Neural crest cell (in vitro differentiated cells): ENCODE data around the gene SAPCD2. TPM values are rescaled to one million over a fixed set of nuclear protein-coding genes. Genes with fewer than 3 reads are reported as not detected.
A peak's percentile ranks its signal among the peaks of the same experiment; 100 is the strongest.

Experiments used
- DNase-seq: peaks from one replicate; pipeline ENCODE4 v3.0.0; 2021; ENCODE audit warnings: low read depth, mixed read lengths, low spot score
- H3K27ac Mint-ChIP-seq: one replicate; pipeline ENCODE4 v1.8.0; 2021; ENCODE audit warnings: mild to moderate bottlenecking, mixed read lengths; ENCODE audit not compliant: unreplicated experiment
- H3K27me3 Mint-ChIP-seq: 2 replicates; pipeline ENCODE4 v1.8.0; 2021; ENCODE audit warnings: low read depth, mild to moderate bottlenecking, mixed read lengths
- H3K36me3 Mint-ChIP-seq: 2 replicates; pipeline ENCODE4 v1.8.0; 2021; ENCODE audit warnings: low read depth, mild to moderate bottlenecking, mixed read lengths
- H3K4me1 Mint-ChIP-seq: 2 replicates; pipeline ENCODE4 v1.8.0; 2021; ENCODE audit warnings: mixed read lengths
- H3K4me3 Mint-ChIP-seq: one replicate; pipeline ENCODE4 v1.8.0; 2021; ENCODE audit warnings: mild to moderate bottlenecking, mixed read lengths
- H3K9me3 Mint-ChIP-seq: 2 replicates; pipeline ENCODE4 v1.8.0; 2021; ENCODE audit warnings: mixed read lengths
- total RNA-seq: library from RNA; stranded (reverse); gene quantifications from 2 replicates; pipeline ENCODE4 v1.2.1, GENCODE V29; 2021
- TF ChIP-seq, protein P1 (sequence below): fragments of 200-600 bp; sonication (generic); conservative IDR thresholded peaks from 2 replicates; pipeline ENCODE4 v1.5.0; 2021; ENCODE audit warnings: antibody characterized with exemption, mild to moderate bottlenecking

SAPCD2 gene
- total RNA-seq, 1 donor from 2014 or later = 31.1 TPM

DNA sequence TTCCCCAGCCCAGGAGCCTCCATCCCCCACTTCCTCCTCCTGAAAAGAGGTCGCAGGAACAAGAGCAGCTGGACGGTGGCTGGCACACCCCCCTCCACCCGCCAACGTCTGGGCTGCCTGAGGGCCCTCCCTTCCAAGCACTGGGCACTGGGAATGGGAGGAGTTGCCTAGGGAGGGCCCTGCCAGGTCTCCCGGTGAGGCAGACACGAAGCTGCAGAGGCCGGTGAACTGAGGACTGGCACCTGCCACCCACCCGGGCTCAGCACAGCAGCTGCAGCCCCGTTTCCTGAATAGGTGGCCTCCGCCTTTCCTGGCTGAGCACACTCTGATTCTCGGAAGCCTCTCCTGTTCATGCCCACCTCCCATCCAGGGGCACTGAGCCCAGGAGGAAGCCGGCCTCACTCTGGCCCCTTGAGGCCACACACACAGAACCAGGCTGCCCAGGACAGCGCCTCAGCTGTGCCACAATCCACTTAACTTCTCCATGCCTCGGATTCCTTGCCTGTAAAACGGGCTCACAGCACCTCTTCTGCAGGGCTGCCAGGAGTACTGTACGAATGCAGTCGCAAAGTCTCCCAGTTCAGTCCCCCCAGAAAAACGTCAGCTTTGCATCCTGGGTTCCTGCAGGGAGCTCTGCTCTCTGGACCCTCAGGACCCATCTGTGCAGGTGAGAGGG, 25.7 kb downstream of the SAPCD2 start:
- Mint-ChIP-seq H3K27me3 (peaks cover 39% of the 10 kb centered on the region), H3K9me3 (no peaks in the 10 kb centered on the region), H3K36me3 (no peaks in the 10 kb centered on the region), H3K4me1 (peaks cover 4% of the 10 kb centered on the region), H3K4me3 (peak overlapping the region; percentile 70), H3K27ac (no peak overlapping the region)
- DNase-seq = no peak
- TF ChIP-seq, protein P1, sequence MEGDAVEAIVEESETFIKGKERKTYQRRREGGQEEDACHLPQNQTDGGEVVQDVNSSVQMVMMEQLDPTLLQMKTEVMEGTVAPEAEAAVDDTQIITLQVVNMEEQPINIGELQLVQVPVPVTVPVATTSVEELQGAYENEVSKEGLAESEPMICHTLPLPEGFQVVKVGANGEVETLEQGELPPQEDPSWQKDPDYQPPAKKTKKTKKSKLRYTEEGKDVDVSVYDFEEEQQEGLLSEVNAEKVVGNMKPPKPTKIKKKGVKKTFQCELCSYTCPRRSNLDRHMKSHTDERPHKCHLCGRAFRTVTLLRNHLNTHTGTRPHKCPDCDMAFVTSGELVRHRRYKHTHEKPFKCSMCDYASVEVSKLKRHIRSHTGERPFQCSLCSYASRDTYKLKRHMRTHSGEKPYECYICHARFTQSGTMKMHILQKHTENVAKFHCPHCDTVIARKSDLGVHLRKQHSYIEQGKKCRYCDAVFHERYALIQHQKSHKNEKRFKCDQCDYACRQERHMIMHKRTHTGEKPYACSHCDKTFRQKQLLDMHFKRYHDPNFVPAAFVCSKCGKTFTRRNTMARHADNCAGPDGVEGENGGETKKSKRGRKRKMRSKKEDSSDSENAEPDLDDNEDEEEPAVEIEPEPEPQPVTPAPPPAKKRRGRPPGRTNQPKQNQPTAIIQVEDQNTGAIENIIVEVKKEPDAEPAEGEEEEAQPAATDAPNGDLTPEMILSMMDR = no peak

GRCh38 chr9:137044037-137044436, 26.3 kb downstream of the SAPCD2 start:
- Mint-ChIP-seq H3K9me3 (no peaks in the 10 kb centered on the region), H3K36me3 (no peaks in the 10 kb centered on the region), H3K27me3 (peaks cover 33% of the 10 kb centered on the region), H3K4me3 (no peak overlapping the region), H3K27ac (no peak overlapping the region), H3K4me1 (peaks cover 4% of the 10 kb centered on the region)
- TF ChIP-seq, protein P1 = no peak
- no peak for DNase-seq

DNA sequence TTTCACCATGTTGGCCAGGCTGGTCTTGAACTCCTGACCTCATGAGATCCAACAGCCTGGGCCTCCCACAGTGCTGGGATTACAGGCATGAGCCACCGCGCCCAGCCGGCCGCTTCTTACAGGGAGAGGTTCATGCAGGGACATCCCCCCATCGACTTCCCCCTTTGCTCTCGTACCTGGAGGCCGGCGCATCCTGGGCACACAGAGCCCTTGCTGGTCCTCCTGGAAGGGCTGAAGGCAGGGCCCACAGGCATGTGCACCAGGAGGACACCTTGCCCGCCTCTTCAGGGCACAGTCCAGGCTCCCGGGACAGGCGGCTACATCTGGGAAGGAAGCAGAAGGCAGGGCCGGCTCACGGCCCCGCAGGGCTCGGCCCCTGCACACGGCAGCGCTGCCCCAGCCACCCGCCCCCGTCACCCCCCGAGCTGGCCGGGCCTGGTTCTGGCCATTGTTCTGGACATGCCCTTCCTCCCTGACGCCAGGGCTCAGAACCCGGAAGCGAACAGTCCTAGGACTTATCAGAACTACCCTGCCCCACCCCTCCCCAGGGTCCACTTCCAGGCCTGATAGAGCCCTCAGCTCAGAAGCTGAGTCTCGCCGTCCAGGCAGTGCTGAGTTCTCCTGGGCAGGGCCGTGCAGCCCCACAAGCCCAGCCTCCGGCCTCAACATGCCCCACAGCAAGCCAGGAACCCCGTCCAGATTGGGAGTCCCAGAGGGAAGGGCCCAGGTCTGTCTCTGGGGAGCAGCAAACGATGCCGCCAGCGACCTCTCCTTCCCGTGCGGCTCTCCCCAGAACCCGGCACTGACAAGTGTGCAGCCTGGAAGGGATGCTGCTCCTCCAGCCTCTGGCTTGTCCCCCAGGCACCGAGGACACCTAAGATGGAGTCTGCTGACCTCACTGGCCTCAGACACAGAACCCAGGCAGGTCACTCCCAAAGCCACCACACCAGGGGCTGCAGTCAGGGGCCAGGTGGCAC, 27.3 kb downstream of the SAPCD2 start:
- TF ChIP-seq, protein P1 = no peak

GRCh38 chr9:137041124-137041523, 29.2 kb downstream of the SAPCD2 start:
- Mint-ChIP-seq H3K27ac (no peak overlapping the region), H3K9me3 (no peaks in the 10 kb centered on the region), H3K4me3 (no peak overlapping the region), H3K27me3 (peaks cover 7% of the 10 kb centered on the region), H3K36me3 (no peaks in the 10 kb centered on the region), H3K4me1 (peaks cover 4% of the 10 kb centered on the region)
- DNase-seq = no peak
- TF ChIP-seq, protein P1 = no peak

More for the DNA sequence above, 27.3 kb downstream of the SAPCD2 start:
- peaks cover 4% of the 10 kb centered on the region for H3K4me1 Mint-ChIP-seq
- H3K4me3 Mint-ChIP-seq = no peak overlapping the region
- H3K27ac Mint-ChIP-seq = no peak overlapping the region
- H3K36me3 Mint-ChIP-seq = no peaks in the 10 kb centered on the region
- DNase-seq = no peak
- H3K9me3 Mint-ChIP-seq = no peaks in the 10 kb centered on the region
- H3K27me3 Mint-ChIP-seq = peaks cover 25% of the 10 kb centered on the region

DNA sequence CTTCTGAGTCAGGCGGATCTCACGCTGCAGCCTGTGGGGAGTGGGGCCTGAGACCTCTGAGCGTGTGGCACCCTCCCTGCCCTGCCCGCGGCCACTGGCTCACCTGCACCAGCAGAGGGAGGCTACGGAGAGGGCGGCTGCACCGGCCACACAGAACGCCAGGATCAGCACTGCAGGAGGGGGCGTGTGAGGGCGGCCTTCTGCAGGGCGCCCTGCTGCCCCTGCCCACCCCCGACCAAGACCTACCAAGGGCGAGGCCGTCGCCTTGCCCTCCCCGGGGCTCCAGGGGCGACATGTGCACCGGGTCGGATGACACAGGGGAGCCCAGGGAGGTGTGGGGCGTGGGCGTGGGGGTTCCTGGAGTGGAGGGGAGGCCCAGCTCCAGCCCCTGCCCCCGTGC, 29.8 kb downstream of the SAPCD2 start:
- no peaks in the 10 kb centered on the region for H3K36me3 Mint-ChIP-seq
- no peaks in the 10 kb centered on the region for H3K9me3 Mint-ChIP-seq
- TF ChIP-seq, protein P1 = no peak
- H3K4me3 Mint-ChIP-seq = no peak overlapping the region
- peaks cover 4% of the 10 kb centered on the region for H3K4me1 Mint-ChIP-seq
- peaks cover 7% of the 10 kb centered on the region for H3K27me3 Mint-ChIP-seq
- no peak for DNase-seq
- no peak overlapping the region for H3K27ac Mint-ChIP-seq
